Mesendoderm (in vitro differentiated cells): ENCODE results near the gene SSTR4.
"Not testable (repeated sequence)": the region's sequence is repeated elsewhere in the genome, so short reads cannot be mapped to it uniquely, and the experiment has no call there.

Experiments used
- DNase-seq: peaks from one replicate; pipeline ENCODE4 v3.0.0; 2013
- H2AK5ac ChIP-seq: 2 replicates; pipeline ENCODE4 v1.6.1; 2013; ENCODE audit warnings: low read length, inconsistent platforms
- H2BK120ac ChIP-seq: 2 replicates; pipeline ENCODE4 v1.6.1; 2013; ENCODE audit warnings: low read depth, mild to moderate bottlenecking, low read length, moderate library complexity, mixed read lengths
- H2BK15ac ChIP-seq: replicated peaks from 2 replicates; pipeline ENCODE4 v1.6.1; 2013; ENCODE audit warnings: low read depth, mild to moderate bottlenecking, moderate library complexity
- H2BK5ac ChIP-seq: 2 replicates; pipeline ENCODE4 v1.6.1; 2013; ENCODE audit warnings: low read length, inconsistent platforms
- H3K18ac ChIP-seq: 2 replicates; pipeline ENCODE4 v1.6.1; 2013; ENCODE audit warnings: mild to moderate bottlenecking, low read length, mixed read lengths
- H3K23ac ChIP-seq: one replicate; pipeline ENCODE4 v1.6.1; 2013; ENCODE audit warnings: low read length
- H3K27ac ChIP-seq: 2 replicates; pipeline ENCODE4 v1.5.1; 2013; ENCODE audit warnings: low read depth, mild to moderate bottlenecking, inconsistent platforms, low read length, moderate library complexity
- H3K27me3 ChIP-seq: 2 replicates; pipeline ENCODE4 v1.6.1; 2013; ENCODE audit warnings: low read length, control low read depth, mild to moderate bottlenecking, inconsistent platforms; ENCODE audit not compliant: insufficient read depth, poor library complexity
- H3K36me3 ChIP-seq: 2 replicates; pipeline ENCODE4 v1.6.1; 2013; ENCODE audit warnings: low read length, inconsistent platforms; ENCODE audit not compliant: control insufficient read depth, insufficient read depth
- H3K4ac ChIP-seq: one replicate; pipeline ENCODE4 v1.6.1; 2013; ENCODE audit warnings: low read depth, mild to moderate bottlenecking, low read length, moderate library complexity
- H3K4me1 ChIP-seq: 2 replicates; pipeline ENCODE4 v1.6.1; 2013; ENCODE audit warnings: low read depth, low read length, inconsistent platforms; ENCODE audit not compliant: control insufficient read depth
- H3K4me2 ChIP-seq: 2 replicates; pipeline ENCODE4 v1.6.1; 2013; ENCODE audit warnings: low read length
- H3K4me3 ChIP-seq: 2 replicates; pipeline ENCODE4 v1.5.1; 2013; ENCODE audit warnings: mild to moderate bottlenecking, low read length
- H3K56ac ChIP-seq: one replicate; pipeline ENCODE4 v1.6.1; 2013; ENCODE audit warnings: low read length
- H3K79me1 ChIP-seq: 2 replicates; pipeline ENCODE4 v1.6.1; 2013; ENCODE audit warnings: low read length, inconsistent platforms
- H3K79me2 ChIP-seq: 2 replicates; pipeline ENCODE4 v1.6.1; 2013; ENCODE audit warnings: mild to moderate bottlenecking, low read length; ENCODE audit not compliant: control insufficient read depth, insufficient read depth
- H3K9ac ChIP-seq: 2 replicates; pipeline ENCODE4 v1.6.1; 2013; ENCODE audit warnings: low read length, inconsistent platforms
- H4K5ac ChIP-seq: one replicate; pipeline ENCODE4 v1.6.1; 2013; ENCODE audit warnings: low read length
- H4K8ac ChIP-seq: one replicate; pipeline ENCODE4 v1.6.1; 2013; ENCODE audit warnings: low read depth, mild to moderate bottlenecking, control low read depth, low read length, moderate library complexity
- WGBS: extraction: QIAGEN DNeasy Blood & Tissue Kit; methylation state at CpG from one replicate; pipeline ENCODE4 v1.1.7; 2013; ENCODE audit warnings: low lambda C conversion rate, missing lambda C conversion rate; ENCODE audit not compliant: insufficient coverage; ENCODE audit errors: extremely low coverage; 5-methylcytosine and 5-hydroxymethylcytosine counted together

The SSTR4 gene

DNA sequence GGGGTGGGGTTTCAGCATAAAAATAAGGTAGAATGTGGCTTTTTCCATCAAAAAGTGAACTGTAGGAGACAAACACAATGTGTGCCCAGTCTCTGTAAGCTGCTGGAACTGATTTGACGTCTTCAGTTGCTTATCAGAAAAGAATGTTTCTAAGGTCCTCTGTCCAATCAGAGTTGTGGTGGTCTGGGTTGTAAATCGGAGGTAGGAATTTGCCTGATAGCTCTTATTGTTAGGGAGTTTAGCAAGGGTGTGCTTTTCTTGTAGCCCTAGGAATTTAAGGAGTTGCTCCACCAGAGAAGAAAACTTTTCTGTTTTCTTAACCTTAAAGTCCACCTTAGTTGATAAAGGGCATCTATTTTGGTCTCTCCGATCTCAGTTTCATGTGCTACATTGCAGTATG, 10.4 kb upstream of the SSTR4 start:
- DNase-seq, result peak; percentile 74

DNA sequence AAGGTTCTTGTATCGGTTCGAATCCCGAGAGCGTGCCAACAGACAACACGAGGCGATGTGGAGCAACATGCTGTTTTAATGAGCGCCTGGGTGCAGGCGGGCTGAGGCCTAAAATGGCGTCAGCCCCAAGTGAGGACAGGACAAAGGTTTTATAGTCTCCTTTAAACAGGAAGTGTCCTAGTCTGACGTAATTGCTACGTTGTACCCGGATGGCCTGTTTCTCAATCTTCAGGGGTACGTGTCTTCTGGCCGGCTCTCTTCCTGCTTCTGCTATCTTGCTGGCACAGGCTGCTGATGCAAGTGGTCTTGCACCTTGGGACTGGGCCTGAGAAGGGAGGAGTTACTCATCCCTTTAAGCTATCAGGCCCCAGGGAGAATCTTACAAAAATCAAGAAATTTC, 9.6 kb upstream of the SSTR4 start:
- not testable (repeated sequence) for H2BK120ac ChIP-seq, H3K4ac ChIP-seq, DNase-seq, H3K18ac ChIP-seq, H3K79me2 ChIP-seq, H3K4me2 ChIP-seq, H3K56ac ChIP-seq, H4K8ac ChIP-seq, H2AK5ac ChIP-seq, H2BK5ac ChIP-seq, H3K79me1 ChIP-seq, H3K23ac ChIP-seq, H3K27ac ChIP-seq, H3K4me1 ChIP-seq, H3K9ac ChIP-seq, H3K4me3 ChIP-seq, H4K5ac ChIP-seq, H2BK15ac ChIP-seq, H3K36me3 ChIP-seq, H3K27me3 ChIP-seq
- WGBS, result no CpG with 5 or more reads among the region's 14 CpGs

More for the DNA sequence above, 10.4 kb upstream of the SSTR4 start:
- WGBS, result no CpG with 5 or more reads among the region's 3 CpGs
- Histone ChIP-seq H3K4ac (no peak overlapping the region), H2BK5ac (no peak overlapping the region), H3K4me2 (no peak overlapping the region), H4K8ac (no peak overlapping the region), H3K4me1 (no peaks in the 10 kb centered on the region), H3K79me1 (no peaks in the 10 kb centered on the region), H3K23ac (no peak overlapping the region), H2AK5ac (no peak overlapping the region), H3K27me3 (no peaks in the 10 kb centered on the region), H3K36me3 (no peaks in the 10 kb centered on the region), H3K27ac (no peak overlapping the region), H4K5ac (no peak overlapping the region), H3K79me2 (no peaks in the 10 kb centered on the region), H3K18ac (no peak overlapping the region), H3K4me3 (no peak overlapping the region), H3K56ac (no peak overlapping the region), H3K9ac (no peak overlapping the region), H2BK15ac (no peak overlapping the region), H2BK120ac (no peak overlapping the region)

DNA sequence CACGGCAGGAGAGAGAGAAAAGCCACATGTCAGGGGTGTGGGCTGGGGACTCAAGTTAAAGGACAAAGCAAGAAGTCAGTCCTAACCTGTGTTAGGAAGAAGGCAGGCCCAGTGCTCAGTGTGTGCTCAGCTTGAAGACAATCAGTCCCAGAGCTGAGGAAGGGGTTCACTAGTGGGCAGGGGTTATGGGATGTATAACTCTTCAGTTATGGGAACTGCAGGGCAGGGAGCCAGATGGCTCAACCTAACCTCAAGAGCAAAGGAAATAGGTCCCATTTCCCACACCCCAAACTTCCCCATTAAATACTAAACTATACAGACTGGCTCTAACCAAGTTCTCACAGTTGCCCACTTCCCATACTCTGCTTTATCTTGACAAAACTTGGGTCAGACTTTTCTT, 7.4 kb upstream of the SSTR4 start:
- Histone ChIP-seq H2BK15ac (no peak overlapping the region), H3K27ac (no peak overlapping the region), H3K9ac (no peak overlapping the region), H4K8ac (no peak overlapping the region), H3K4me1 (no peaks in the 10 kb centered on the region), H2AK5ac (no peak overlapping the region), H2BK5ac (no peak overlapping the region), H4K5ac (no peak overlapping the region), H3K4ac (no peak overlapping the region), H3K18ac (no peak overlapping the region), H3K27me3 (no peaks in the 10 kb centered on the region), H3K23ac (no peak overlapping the region), H3K79me1 (no peaks in the 10 kb centered on the region), H3K56ac (no peak overlapping the region), H3K4me3 (no peak overlapping the region), H2BK120ac (no peak overlapping the region), H3K79me2 (no peaks in the 10 kb centered on the region), H3K36me3 (no peaks in the 10 kb centered on the region), H3K4me2 (no peak overlapping the region)
- DNase-seq, result no peak
- WGBS, result no CpG with 5 or more reads among the region's 1 CpG

DNA sequence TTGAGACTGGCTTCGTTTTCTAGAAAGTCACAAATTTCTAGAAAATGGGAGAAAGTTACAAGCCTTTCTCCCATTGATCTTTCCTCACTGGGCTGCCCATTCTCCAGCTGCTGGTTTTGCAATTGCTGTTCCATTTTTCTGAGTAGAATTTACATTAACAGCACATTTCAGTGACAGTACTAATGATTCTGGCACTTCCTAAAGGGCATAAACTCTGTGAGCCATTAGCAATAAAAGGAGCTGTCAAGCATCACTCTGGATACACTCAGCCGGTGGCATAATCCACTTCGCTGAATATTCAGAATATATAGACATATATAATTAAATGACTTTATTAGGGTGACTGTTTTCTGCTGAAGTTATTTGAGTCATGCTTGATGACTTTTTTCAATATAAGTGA, 6.7 kb upstream of the SSTR4 start:
- Histone ChIP-seq H3K4ac (no peak overlapping the region), H4K5ac (no peak overlapping the region), H3K4me3 (no peak overlapping the region), H2BK15ac (no peak overlapping the region), H2BK120ac (no peak overlapping the region), H2BK5ac (no peak overlapping the region), H3K18ac (no peak overlapping the region), H3K27ac (no peak overlapping the region), H3K4me2 (no peak overlapping the region), H3K23ac (no peak overlapping the region), H3K27me3 (no peaks in the 10 kb centered on the region), H3K56ac (no peak overlapping the region), H3K4me1 (no peaks in the 10 kb centered on the region), H3K36me3 (no peaks in the 10 kb centered on the region), H3K79me1 (no peaks in the 10 kb centered on the region), H4K8ac (no peak overlapping the region), H3K9ac (no peak overlapping the region), H3K79me2 (no peaks in the 10 kb centered on the region), H2AK5ac (no peak overlapping the region)
- DNase-seq, result no peak
- no CpG with 5 or more reads among the region's 3 CpGs for WGBS

DNA sequence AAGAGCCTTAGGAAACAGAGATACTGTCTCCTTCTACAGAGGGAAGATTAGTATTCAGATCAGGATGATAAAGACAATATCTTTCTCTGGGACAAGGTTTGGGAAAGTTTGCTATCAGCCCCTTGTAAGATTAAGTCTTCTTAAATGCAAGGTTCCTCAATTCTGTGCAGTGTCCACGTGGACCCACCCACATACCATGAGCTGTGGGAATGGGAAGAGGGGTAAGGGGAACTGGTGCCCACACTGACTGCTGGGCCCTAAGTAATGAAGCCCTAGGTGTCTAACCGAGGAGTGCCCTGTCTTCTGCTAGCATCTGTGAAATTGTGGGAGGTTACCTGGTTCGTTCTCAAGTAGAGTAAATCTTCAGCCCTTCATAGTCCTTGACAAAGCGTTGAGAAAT, 5.8 kb upstream of the SSTR4 start:
- Histone ChIP-seq H2BK5ac (no peak overlapping the region), H3K4me2 (no peak overlapping the region), H3K79me2 (no peaks in the 10 kb centered on the region), H3K27ac (no peak overlapping the region), H2BK120ac (no peak overlapping the region), H3K4me3 (no peak overlapping the region), H4K8ac (no peak overlapping the region), H3K36me3 (no peaks in the 10 kb centered on the region), H3K4ac (no peak overlapping the region), H3K79me1 (no peaks in the 10 kb centered on the region), H3K4me1 (no peaks in the 10 kb centered on the region), H3K56ac (no peak overlapping the region), H2BK15ac (no peak overlapping the region), H4K5ac (no peak overlapping the region), H3K27me3 (no peaks in the 10 kb centered on the region), H3K18ac (no peak overlapping the region), H3K23ac (no peak overlapping the region), H3K9ac (no peak overlapping the region), H2AK5ac (no peak overlapping the region)
- no CpG with 5 or more reads among the region's 4 CpGs for WGBS
- no peak for DNase-seq

DNA sequence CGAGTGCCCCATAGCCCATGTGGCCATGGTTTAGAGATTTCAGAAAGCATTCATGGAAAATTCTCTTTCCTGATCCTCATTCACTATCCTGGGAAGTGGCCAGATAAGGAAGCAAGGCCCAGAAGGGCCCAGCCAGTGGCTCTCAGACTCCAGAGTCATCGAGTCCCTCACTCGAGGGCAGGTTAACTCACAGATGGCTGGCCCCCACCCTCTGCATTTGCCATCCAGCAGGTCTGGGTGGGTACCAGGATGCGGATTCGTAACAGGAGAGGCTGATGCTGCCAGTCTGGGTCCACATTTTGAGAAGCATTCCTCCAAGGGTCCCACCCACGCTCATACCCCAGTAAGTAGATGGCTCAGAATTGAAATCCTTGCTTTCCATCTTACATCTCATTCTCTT, 3.8 kb upstream of the SSTR4 start:
- H4K5ac ChIP-seq, result no peak overlapping the region
- no peaks in the 10 kb centered on the region for H3K36me3 ChIP-seq
- no peak overlapping the region for H2AK5ac ChIP-seq
- no peak overlapping the region for H3K9ac ChIP-seq
- no peak overlapping the region for H3K4me2 ChIP-seq
- no peaks in the 10 kb centered on the region for H3K4me1 ChIP-seq
- H3K56ac ChIP-seq, result no peak overlapping the region
- no peak overlapping the region for H3K4me3 ChIP-seq
- no peak overlapping the region for H3K27ac ChIP-seq
- DNase-seq, result no peak
- no peaks in the 10 kb centered on the region for H3K79me2 ChIP-seq
- no peak overlapping the region for H3K4ac ChIP-seq
- H2BK5ac ChIP-seq, result no peak overlapping the region
- no peak overlapping the region for H4K8ac ChIP-seq
- H3K18ac ChIP-seq, result no peak overlapping the region
- no CpG with 5 or more reads among the region's 6 CpGs for WGBS
- no peak overlapping the region for H2BK15ac ChIP-seq
- H2BK120ac ChIP-seq, result no peak overlapping the region
- H3K27me3 ChIP-seq, result peaks cover 2% of the 10 kb centered on the region
- H3K23ac ChIP-seq, result no peak overlapping the region
- H3K79me1 ChIP-seq, result no peaks in the 10 kb centered on the region
